HG02763 (cell line): ENCODE measurements around the gene MTFMT.
"Not testable (repeated sequence)": the region's sequence is repeated elsewhere in the genome, so short reads cannot be mapped to it uniquely, and the experiment has no call there.

ENCODE experiments used
- ATAC-seq: cut with Tn5 transposase; IDR thresholded peaks from one replicate; pipeline ENCODE4 v1.9.1; 2021; ENCODE audit warnings: mild to moderate bottlenecking, moderate library complexity; ENCODE audit not compliant: unreplicated experiment

Gene MTFMT

DNA sequence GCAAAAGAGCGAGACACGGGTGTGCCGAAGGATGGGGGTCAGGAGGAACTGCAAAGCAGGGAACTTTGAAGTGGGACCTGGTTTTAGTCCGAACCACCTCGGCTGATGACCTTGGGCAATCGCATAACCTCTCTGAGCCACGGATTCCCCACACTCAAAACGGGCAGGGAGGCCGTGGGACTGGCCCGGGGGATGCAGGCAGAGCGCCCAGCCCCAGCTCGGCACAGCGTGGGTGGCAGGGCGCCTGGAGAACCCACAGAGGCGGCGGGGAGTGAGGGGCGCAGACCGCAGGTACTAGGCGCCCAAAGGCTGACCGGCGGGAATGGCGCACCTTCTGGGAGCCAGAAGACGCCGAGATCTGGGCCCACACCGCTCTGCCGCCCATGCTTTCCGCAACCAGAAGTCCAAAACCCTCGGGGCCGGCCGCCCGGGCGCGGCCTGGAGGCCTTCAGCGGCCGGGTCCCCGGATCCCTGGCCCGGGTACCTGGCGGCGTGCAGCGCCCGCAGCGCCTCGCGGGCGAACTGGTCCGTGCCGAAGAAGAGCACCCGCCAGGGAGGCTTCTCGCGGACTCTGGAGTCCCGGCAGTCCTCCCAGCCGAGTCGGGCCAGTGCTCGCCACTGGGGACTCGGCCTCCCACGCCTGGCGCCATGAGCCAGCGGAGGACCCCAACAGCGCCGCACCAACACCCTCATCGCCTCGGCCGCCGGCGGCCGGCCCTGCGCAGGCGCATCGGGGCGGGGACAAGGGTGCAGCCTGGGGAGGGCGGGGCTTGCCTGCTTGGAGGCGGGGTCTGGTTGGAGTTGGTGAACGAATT lies at the start of gene MTFMT:
Gene MTFMT, minus strand, starts transcription at position 719 of the 815 bp plus-strand sequence. Its CDS starts 26 bp downstream, at position 693.
- peak; percentile 80 for ATAC-seq

DNA sequence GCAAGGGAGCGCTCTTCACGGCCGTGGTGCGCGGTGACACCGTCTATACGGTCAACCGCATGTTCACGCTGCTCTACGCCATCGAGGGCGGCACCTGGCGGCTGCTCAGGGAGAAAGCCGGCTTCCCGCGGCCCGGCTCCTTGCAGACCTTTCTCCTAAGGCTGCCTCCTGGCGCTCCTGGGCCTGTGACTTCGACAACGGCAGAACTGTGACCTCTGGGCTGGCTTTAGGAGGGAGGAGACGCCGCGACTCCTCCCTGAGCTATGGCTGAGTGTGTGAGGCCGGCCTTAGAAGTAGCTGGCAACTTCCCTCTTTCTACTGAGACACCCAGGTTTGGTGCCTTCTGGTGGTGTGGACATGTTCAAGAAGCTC lies 48.5 kb upstream of the MTFMT start:
- ATAC-seq, result no peak

DNA sequence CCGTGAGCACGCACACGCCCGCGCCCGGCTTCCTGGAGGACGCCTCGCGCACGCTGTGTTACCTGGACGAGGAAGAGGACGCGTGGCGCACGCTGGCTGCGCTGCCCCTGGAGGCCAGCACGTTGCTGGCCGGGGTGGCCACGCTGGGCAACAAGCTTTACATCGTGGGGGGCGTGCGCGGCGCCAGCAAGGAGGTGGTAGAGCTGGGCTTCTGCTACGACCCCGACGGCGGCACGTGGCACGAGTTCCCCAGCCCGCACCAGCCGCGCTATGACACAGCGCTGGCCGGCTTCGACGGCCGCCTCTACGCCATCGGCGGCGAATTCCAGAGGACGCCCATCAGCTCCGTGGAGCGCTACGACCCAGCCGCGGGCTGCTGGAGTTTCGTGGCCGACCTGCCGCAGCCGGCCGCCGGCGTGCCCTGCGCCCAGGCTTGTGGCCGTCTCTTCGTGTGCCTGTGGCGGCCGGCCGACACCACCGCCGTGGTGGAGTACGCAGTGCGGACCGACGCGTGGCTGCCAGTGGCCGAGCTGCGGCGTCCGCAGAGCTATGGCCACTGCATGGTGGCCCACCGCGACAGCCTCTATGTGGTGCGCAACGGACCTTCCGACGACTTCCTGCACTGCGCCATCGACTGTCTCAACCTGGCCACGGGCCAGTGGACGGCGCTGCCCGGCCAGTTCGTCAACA lies 48.0 kb upstream of the MTFMT start:
- ATAC-seq, result no peak

DNA sequence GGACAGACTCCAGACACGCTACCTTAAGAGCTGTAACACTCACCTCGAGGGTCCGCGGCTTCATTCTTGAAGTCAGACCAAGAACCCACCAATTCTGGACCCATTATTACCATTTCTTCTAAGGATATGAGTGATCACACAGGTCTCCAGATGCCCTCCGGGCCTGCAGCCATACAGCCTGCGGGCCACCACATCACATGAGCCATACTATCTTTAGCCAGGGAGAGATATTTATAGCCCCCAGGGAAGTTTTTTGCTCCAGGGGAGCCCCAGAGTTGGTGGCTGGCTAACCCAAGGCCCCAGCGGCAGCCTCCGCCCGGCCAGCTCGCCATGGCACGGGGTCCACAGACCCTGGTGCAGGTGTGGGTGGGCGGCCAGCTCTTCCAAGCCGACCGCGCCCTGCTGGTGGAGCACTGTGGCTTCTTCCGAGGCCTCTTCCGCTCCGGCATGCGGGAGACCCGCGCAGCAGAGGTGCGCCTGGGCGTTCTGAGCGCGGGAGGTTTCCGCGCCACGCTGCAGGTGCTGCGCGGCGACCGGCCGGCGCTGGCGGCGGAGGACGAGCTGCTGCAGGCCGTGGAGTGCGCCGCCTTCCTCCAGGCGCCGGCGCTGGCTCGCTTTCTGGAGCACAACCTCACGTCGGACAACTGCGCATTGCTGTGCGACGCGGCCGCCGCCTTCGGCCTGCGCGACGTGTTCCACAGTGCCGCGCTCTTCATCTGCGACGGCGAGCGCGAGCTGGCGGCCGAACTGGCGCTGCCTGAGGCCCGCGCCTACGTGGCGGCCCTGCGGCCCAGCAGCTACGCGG lies 47.2 kb upstream of the MTFMT start, which contains the start of gene KBTBD13:
Gene KBTBD13, plus strand, starts transcription at position 261 of the 805 bp plus-strand sequence. Its CDS starts 70 bp downstream, at position 331.
- no peak for ATAC-seq

DNA sequence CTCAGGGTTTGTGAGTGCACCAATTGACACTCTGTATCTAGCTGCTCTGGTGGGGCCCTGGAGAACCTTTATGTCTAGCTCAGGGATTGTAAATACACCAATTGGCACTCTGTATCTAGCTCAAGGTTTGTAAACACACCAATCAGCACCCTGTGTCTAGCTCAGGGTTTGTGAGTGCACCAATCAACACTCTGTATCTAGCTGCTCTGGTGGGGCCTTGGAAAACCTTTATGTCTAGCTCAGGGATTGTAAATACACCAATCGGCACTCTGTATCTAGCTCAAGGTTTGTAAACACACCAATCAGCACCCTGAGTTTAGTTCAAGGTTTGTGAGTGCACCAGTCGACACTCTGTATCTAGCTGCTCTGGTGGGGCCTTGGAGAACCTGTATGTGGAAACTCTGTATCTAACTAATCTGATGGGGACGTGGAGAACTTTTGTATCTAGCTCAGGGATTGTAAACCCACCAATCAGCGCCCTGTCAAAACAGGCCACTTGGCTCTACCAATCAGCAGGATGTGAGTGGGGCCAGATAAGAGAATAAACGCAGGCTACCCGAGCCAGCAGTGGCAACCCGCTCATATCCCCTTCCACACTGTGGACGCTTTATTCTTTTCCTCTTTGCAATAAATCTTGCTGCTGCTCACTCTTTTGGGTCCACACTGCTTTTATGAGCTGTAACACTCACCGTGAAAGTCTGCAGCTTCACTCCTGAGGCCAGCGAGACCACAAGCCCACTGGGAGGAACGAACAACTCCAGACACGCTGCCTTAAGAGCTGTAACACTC lies 46.4 kb upstream of the MTFMT start:
- not testable (repeated sequence) for ATAC-seq

DNA sequence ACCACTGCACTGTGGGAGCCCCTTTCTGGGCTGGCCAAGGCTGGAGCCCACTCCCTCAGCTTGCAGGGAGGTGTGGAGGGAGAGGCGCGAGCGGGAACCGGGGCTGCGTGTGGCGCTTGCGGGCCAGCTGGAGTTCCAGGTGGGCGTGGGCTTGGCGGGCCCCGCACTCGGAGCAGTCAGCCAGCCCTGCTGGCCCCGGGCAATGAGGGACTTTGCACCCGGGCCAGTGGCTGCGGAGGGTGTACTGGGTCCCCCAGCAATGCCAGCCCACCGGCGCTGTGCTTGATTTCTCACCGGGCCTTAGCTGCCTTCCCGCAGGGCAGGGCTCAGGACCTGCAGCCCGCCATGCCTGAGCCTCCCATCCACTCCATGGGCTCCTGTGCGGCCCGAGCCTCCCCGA lies 45.5 kb upstream of the MTFMT start:
- ATAC-seq, result not testable (repeated sequence)

DNA sequence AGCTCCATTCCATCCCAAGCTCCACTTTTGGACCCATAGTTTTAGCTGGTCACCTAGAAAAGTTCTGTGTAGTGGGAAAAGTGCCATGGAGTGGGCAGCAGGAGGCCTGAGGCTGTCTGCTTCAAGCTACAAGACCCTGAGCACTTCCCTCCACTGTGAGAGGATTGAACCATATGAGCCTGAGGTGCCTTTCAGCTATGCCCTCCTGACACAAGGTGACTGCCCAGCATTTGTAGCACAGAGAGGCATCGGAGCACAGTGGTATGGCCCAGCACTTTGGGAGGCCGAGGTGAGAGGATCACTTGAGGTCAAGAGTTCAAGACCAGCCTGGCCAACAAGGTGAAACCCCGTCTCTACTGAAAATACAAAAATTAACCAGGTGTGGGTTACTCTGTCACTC lies 43.2 kb upstream of the MTFMT start:
- ATAC-seq, result no peak

DNA sequence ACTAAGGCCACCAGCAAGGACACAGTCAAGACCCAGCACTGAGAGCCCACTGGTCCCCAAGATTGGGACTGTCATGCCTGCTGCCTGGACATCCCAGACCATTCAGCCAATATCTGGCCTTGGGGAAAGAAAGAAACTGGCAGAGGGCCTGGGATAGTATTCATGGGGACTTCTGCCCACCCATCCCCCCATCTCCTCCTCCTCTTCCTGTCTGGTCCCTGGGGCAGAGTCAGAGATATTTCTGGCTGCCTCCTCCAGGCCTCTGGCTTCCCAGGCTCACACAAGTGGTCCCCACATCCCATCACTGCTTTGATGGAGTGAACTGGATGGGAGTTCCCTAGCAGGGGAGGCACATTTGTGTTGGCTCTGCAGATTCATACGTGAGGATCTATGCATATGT lies 42.6 kb upstream of the MTFMT start:
- ATAC-seq, result no peak

DNA sequence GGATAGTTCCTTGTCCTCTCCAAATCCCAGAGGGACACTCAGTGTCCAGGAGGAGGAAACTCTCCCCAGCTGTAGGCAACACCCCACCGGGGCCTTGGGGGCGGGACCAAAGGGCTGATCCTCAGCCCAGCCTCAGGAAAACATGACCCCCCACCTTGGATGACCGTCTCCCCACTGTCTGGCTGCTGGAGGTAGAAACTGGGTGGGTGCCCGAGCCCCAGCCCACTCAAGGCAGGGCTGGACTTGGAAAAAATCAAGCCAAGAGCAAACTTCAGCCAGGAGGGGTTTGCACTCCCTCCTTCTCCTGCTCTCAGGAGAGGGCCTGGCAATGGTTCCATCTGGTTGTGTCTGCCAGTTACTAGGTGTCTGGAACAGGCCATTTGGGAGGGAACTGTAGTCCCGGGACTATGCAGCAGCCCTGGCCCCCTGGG lies 42.0 kb upstream of the MTFMT start:
- ATAC-seq, result no peak

DNA sequence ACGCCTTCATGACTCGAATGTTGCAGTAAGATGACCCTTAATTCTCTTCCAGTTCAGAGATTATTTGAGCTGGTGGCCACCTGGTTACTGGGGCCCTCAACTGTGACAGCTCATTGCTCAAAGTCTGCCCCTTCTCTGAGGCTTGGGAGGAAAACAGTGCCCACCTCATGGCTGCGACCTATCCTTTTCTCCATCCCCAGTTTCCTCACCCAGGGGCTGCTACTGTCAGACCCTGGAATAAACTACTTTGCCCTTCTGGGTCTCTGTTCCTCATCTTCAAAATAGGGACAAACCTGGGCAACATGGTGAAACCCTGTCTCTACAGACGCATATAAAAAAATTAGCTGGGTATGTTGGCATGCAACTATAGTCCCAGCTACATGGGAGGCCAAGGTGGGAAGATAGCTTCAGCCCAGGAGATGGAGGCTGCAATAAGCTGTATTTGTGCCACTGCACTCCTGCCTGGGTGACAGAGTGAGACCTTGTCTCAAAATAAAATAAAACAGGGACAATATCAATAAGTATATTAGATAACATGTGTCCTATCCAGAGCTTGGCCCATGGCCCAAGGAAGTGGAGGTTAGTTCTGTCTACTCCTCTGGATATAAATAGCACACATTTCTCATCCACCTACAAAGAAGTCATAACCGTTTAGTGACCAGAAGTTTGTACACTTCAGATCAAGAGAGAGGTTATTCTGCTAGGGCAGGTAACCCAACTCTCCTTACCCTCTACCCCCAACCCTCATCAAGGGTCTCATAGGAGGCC lies 40.5 kb upstream of the MTFMT start:
- ATAC-seq, result no peak

DNA sequence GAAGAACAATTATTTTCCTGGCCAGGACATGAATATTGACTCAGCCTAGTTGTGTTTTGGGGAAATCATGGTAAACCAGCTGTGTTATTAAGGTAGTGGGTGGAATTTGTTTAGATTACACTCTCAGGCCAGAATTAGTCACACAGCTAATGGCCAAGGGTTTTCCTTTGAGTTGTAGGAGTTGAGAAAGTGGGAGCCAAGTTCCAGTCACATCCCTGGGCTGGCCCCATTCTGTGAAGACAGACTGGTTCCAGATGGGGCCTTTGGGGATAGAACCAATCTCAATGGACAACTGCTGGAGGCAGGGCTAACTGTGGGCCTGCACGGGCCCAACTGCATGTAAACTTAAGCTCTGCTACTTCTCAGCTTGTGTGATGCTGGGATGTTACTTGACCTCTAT lies 39.7 kb upstream of the MTFMT start:
- ATAC-seq, result no peak

DNA sequence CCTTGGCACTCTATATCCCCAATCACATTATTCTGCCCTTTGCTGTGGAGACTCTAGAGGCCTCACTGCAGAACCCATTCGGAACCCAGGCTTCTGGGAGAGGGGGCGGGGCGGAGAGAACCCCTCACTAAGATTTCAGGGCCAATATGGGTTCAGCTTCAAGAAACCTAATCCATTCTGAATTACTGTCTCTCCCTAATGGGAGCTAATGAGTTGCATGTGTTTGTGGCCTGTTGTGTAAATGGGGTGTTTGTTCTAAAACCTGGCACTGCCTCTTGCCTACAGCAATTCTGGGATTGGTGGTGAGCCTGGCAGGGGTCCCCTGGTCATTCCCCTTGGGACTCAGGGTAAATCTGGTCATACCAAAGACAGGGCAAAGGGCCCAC lies 39.0 kb upstream of the MTFMT start:
- no peak for ATAC-seq

DNA sequence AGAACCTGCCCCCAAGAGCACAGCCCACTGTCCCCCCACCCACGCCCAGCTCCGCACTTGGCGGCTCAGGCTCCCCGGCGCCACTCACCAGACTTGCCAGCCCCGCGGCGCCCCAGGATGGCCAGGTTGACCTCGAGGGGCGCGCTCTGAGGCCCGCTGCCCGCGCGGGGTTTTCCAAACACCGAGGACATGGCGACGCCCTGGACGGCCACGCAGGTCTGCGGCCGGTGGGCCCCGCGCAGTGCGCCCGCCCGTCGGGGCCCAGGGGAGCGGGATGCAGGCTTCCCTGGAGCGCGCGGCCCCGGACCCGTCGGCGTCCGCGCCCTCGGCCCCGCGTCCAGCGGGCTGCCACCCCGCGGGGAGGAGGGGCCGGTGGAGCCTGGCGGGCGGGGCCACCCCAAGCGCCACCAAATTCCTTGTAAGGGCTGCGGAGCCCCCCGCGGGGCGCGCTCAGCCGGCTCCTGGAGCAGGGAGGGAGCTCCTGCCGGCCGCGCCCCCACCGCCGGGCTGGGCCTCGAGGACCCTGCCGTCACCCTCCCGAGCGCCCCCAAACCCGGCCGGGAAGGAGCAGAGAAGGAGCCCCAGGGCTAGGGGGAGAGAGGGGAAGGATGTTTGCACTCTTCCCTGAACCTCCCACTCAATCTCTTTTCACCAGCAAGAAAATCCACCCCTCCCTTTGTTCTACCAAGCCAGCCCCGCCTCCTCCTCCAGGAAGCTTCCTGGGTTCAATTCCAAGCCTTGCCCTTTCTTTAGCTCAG lies 38.4 kb upstream of the MTFMT start, which contains the start of gene RASL12:
Gene RASL12, minus strand, starts transcription at position 347 of the 758 bp plus-strand sequence. Its CDS starts 156 bp downstream, at position 191.
- no peak for ATAC-seq

DNA sequence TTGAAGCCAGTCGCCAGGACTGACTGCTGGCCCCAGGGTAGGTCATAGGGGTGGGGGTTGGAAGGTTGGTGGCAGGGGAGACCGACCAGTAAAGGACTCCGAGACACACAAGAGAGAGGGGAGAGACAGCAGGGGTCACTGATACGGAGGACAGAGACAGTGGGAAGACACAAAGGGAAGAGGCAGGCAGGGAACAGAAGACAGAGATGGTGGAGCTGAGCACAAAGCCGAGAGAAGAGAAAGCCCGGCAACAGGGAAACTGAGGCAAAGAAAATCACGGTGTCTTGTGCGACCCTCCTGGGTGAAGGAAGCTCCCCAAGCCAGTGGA lies 37.8 kb upstream of the MTFMT start:
- no peak for ATAC-seq

DNA sequence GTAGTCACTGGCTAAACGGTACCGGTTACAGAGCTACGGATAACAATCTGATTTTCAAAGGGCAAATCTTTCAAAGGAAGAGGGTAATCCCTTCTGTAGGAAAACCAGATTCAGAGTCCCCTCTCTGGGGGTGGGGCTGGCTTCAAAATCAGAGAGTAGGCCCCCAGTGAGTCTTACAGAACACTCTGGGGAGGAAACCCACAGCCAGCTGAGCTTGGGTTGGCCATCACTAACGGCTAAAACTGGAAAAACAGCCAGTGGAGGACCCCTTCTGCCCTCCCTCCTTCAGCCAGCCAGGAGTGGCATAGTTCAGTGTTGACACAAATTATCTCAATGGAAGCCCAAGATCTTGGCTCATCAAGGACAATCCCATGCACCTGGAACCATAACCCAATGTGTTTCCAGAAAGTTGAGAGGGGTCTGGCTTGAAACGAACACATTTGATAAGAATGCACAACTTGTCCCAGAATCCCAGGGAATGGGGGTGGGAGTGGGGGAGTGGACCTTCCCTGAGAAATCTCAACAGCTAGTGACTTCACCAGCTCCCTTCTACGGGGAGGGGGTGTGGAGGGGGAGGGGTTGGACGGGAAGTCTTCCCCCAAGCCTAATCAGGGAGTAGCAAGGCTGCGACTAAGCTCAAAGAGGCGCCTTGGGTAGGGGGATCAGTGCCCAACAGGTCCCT lies 37.3 kb upstream of the MTFMT start:
- ATAC-seq, result no peak

DNA sequence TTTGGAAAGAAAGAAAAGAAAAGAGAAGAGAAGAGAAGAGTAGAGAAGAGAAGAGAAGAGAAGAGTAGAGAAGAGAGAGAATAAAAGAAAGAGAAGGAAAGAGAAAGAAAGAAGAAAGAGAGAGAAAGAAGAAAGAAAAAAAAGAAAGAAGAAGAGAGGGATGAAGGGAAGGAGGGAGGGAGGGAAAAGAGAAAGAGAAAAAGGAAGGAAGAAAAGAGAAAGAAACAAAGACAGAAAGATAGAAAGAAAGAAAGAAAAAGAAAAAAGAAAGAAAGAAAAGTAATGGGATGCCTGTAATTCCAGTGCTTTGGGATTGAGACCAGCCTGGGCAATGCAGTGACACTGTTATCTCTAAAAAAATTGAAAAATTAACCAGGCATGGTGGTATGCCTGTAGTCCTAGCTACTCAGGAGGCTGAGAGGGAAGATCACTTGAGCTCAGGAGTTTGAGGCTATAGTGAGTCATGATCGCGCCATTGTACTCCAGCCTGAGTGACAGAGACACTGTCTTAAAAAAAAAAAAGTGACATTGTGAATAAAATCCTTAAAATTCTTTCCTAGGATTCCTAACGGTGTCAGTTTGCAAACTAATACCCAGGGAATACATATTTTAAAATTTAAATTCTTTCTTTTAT lies 36.7 kb upstream of the MTFMT start:
- ATAC-seq, result no peak

DNA sequence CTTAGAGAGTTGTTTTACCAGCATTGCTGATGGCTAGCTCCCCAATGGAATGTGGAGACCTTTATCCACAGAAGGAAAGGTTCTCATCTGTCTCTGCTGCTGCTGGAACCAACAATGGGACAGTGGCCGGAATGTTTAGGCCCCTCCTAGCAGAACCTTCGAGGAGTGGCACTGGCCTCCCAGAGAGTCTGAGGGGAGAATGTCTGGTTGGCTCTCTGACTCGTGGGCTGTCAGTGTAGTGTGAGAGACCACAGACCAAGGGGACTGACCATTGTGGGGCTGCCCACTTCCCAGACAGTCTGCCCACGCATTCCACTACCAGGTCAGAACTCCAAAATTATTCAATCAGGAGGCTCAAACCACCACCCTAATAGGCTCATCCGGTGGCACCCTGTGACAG lies 33.3 kb upstream of the MTFMT start:
- no peak for ATAC-seq

DNA sequence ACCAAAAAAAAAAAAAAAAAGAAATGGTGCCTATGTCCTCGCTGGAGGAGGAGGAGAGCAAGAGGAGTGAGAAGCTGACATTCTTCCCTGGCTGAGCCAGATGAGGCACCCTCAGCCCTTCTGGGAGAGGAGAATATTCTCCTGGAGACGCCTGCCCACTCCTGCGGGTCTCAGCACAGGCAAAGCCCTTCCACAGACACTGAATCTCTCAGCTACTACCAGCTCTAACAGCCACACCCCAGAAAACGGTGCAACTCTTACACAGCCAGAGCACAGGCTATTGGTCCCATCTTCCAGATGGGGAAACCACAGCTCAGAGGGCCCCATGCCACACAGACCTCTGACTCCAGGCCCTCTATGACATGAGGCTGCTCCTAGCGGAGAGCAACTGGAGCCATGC lies 32.6 kb upstream of the MTFMT start:
- no peak for ATAC-seq
